HepG2 (cell line): ENCODE results near the gene OAF. TPM values are rescaled to one million over a fixed set of nuclear protein-coding genes. Genes with fewer than 3 reads are reported as not detected.

Source experiments
- ARHGAP35 ChIP-seq: sonication (generic); formaldehyde crosslinking; IDR thresholded peaks from 2 replicates; pipeline ENCODE4 v1.9.0; 2022; ENCODE audit warnings: mild to moderate bottlenecking, inconsistent platforms, moderate library complexity, missing genetic modification reagents, borderline replicate concordance
- ASH2L ChIP-seq: fragments of 300-600, 200-600 bp; sonication (generic); IDR thresholded peaks from 2 replicates; pipeline ENCODE4 v1.7.0; 2017; ENCODE audit warnings: low read depth, mild to moderate bottlenecking, moderate library complexity, mixed read lengths, low read length; ENCODE audit not compliant: insufficient read length
- BORCS8-MEF2B ChIP-seq: sonication (generic); formaldehyde crosslinking; IDR thresholded peaks from 2 replicates; pipeline ENCODE4 v1.8.0; 2022; ENCODE audit warnings: mild to moderate bottlenecking, missing genetic modification reagents
- EED ChIP-seq: sonication (generic); formaldehyde crosslinking; IDR thresholded peaks from 2 replicates; pipeline ENCODE4 v1.5.0; 2020; ENCODE audit warnings: mild to moderate bottlenecking, missing genetic modification reagents
- ELF3 ChIP-seq: IDR thresholded peaks from 2 replicates; pipeline ENCODE4 v1.6.1; 2016; ENCODE audit warnings: missing genetic modification reagents, missing compliant biosample characterization
- ELK4 ChIP-seq: sonication (generic); formaldehyde crosslinking; IDR thresholded peaks from 2 replicates; pipeline ENCODE4 v1.9.0; 2021; ENCODE audit warnings: missing genetic modification reagents, borderline replicate concordance
- ETV5 ChIP-seq: IDR thresholded peaks from 2 replicates; pipeline ENCODE4 v1.6.1; 2018; ENCODE audit warnings: missing biosample characterization, missing genetic modification reagents, inconsistent platforms, borderline replicate concordance
- GZF1 ChIP-seq: sonication (generic); formaldehyde crosslinking; IDR thresholded peaks from 2 replicates; pipeline ENCODE4 v1.5.1; 2020; ENCODE audit warnings: mild to moderate bottlenecking, missing genetic modification reagents
- HMG20A ChIP-seq: IDR thresholded peaks from 2 replicates; pipeline ENCODE4 v1.6.1; 2016; ENCODE audit warnings: borderline replicate concordance
- HOXA5 ChIP-seq: sonication (generic); formaldehyde crosslinking; IDR thresholded peaks from 2 replicates; pipeline ENCODE4 v1.4.0; 2020; ENCODE audit warnings: missing genetic modification reagents
- IRF2 ChIP-seq: IDR thresholded peaks from 2 replicates; pipeline ENCODE4 v1.6.1; 2018; ENCODE audit warnings: missing genetic modification reagents, missing compliant biosample characterization
- MXD3 ChIP-seq: IDR thresholded peaks from 2 replicates; pipeline ENCODE4 v1.6.1; 2016; ENCODE audit warnings: mild to moderate bottlenecking, missing biosample characterization, missing genetic modification reagents
- NFE2L1 ChIP-seq: sonication (generic); formaldehyde crosslinking; IDR thresholded peaks from 2 replicates; pipeline ENCODE4 v1.4.0; 2020; ENCODE audit warnings: missing genetic modification reagents, mild to moderate bottlenecking, borderline replicate concordance
- RBM22 ChIP-seq: fragments of 200-400 bp; formaldehyde crosslinking; optimal IDR thresholded peaks from 2 replicates; pipeline ENCODE3; 2017; ENCODE audit warnings: mild to moderate bottlenecking, low read length, moderate library complexity
- RXRB ChIP-seq: IDR thresholded peaks from 2 replicates; pipeline ENCODE4 v1.6.1; 2016; ENCODE audit warnings: borderline replicate concordance, missing genetic modification reagents, missing compliant biosample characterization
- THAP11 ChIP-seq: IDR thresholded peaks from 2 replicates; pipeline ENCODE4 v1.6.1; 2016; ENCODE audit warnings: missing biosample characterization, missing genetic modification reagents
- ZFP36L1 ChIP-seq: sonication (generic); formaldehyde crosslinking; IDR thresholded peaks from 2 replicates; pipeline ENCODE4 v1.8.0; 2022; ENCODE audit warnings: mild to moderate bottlenecking, missing genetic modification reagents, moderate library complexity
- ZNF280D ChIP-seq: sonication (generic); formaldehyde crosslinking; IDR thresholded peaks from 2 replicates; pipeline ENCODE4 v1.5.1; 2020; ENCODE audit warnings: mild to moderate bottlenecking, missing genetic modification reagents
- ZNF687 ChIP-seq: sonication (generic); formaldehyde crosslinking; IDR thresholded peaks from 2 replicates; pipeline ENCODE4 v1.5.1; 2020; ENCODE audit warnings: mild to moderate bottlenecking, missing genetic modification reagents, moderate library complexity
- ZSCAN22 ChIP-seq: sonication (generic); formaldehyde crosslinking; IDR thresholded peaks from 2 replicates; pipeline ENCODE4 v1.4.0; 2020; ENCODE audit warnings: mild to moderate bottlenecking, missing genetic modification reagents
- ZSCAN30 ChIP-seq: sonication (generic); formaldehyde crosslinking; IDR thresholded peaks from 2 replicates; pipeline ENCODE4 v1.5.0; 2020; ENCODE audit warnings: mild to moderate bottlenecking, missing genetic modification reagents
- polyA plus RNA-seq, 8 experiments: library from polyadenylated mRNA; depleted of rRNA in 3 of 8; stranded (reverse) in 7 of 8; unstranded in 1 of 8; fragments of >200 nt; fragmentation: Illumina TruSeq in 4 of 8; extraction: Trizol in 4 of 8; gene quantifications; 2 replicates each; pipeline versions ENCODE4 v1.2.1 to v1.2.3, GENCODE V29; 2011 to 2016; ENCODE audit warnings: low read depth in 4 of 8, missing spikeins in 1 of 8, mixed read lengths in 1 of 8; ENCODE audit not compliant: insufficient read depth in 1 of 8
- total RNA-seq, 5 experiments: library from RNA; depleted of rRNA; stranded (reverse); fragments of >200 nt; fragmentation: Illumina TruSeq; extraction: Trizol; gene quantifications; 2 replicates each; pipeline ENCODE4 v1.2.3, GENCODE V29; 2016; ENCODE audit warnings: low read depth in 1 of 5

The OAF gene
- total and polyA plus RNA-seq, 2 of the 13 experiments (the other 11 are each of a cell fraction or from before 2014, with no cell fraction given) = 63.7 to 94.6 TPM

- TF ChIP-seq ZSCAN22 (no peak), ZFP36L1 (CRISPR knock-in tag) (no peak), ETV5 (CRISPR knock-in tag) (peak; percentile 41; the same call in 1 of the 2 replicates), THAP11 (peak; percentile 56), ZNF687 (CRISPR knock-in tag) (peak; percentile 97), HOXA5 (CRISPR knock-in tag) (0 out of 2 replicates have a peak, but pooled peaks have one; percentile 44), EED (no peak), NFE2L1 (CRISPR knock-in tag) (no peak), MXD3 (CRISPR knock-in tag) (peak; percentile 51; the same call in 1 of the 2 replicates), ASH2L (no peak), GZF1 (CRISPR knock-in tag) (0 out of 2 replicates have a peak, but pooled peaks have one; percentile 19), ZSCAN30 (CRISPR knock-in tag) (no peak), ELK4 (CRISPR knock-in tag) (no peak), HMG20A (CRISPR knock-in tag) (peak; percentile 39; the same call in 1 of the 2 replicates), ZNF280D (0 out of 2 replicates have a peak, but pooled peaks have one; percentile 51), IRF2 (CRISPR knock-in tag) (peak; percentile 61; the same call in 1 of the 2 replicates), RXRB (CRISPR knock-in tag) (peak; percentile 98), ELF3 (CRISPR knock-in tag) (peak; percentile 83), BORCS8-MEF2B (CRISPR knock-in tag) (peak; percentile 44; the same call in 1 of the 2 replicates), ARHGAP35 (CRISPR knock-in tag) (0 out of 2 replicates have a peak, but pooled peaks have one; percentile 23), RBM22 (no peak)
Observed at GRCh38 chr11:120192831-120193625, 17.8 kb upstream of the OAF start (continued).
